G401 (cell line): ENCODE measurements around the gene BCO1. TPM values are rescaled to one million over a fixed set of nuclear protein-coding genes. Genes with fewer than 3 reads are reported as not detected.

ENCODE experiments used
- total RNA-seq: library from RNA; depleted of rRNA; stranded (reverse); fragments of >200 nt; shearing (Covaris generic); gene quantifications from 2 replicates; pipeline ENCODE4 v1.2.3, GENCODE V29; 2014; rRNA removed

BCO1 gene
- total RNA-seq, 1 experiment from 2014 or later: not detected

Other genes starting within 250 kb of the BCO1 start
- 89.8 and 180 TPM in 2 replicates for gene CMC2, start 231.8 kb upstream of the BCO1 start, total RNA-seq
- 68.7 and 173 TPM in 2 replicates for gene CENPN, start 231.5 kb upstream of the BCO1 start, total RNA-seq
- gene ATMIN, start 202.8 kb upstream of the BCO1 start, total RNA-seq: 46.9 and 59.6 TPM in 2 replicates
- gene C16orf46, start 161.5 kb upstream of the BCO1 start, total RNA-seq: 1.4 TPM in 1 of 2 replicates, not detected in the other
- 122 and 128 TPM in 2 replicates for gene GCSH, start 142.3 kb upstream of the BCO1 start, total RNA-seq
- gene GAN, start 76.3 kb downstream of the BCO1 start, total RNA-seq: 4.7 and 5.1 TPM in 2 replicates
- gene CMIP, start 206.1 kb downstream of the BCO1 start, total RNA-seq: 4.6 and 8.6 TPM in 2 replicates